Kidney (tissue), 14 donors: Measurements from ENCODE around the gene ANP32A. TPM values are rescaled to one million over a fixed set of nuclear protein-coding genes. Genes with fewer than 3 reads are reported as not detected.

Experiments
- DNase-seq, 5 donors: peaks; one replicate each; pipeline ENCODE4 v3.0.0-alpha.2; 2013 to 2020
- FAIRE-seq: peaks from 2 replicates; lab custom pipeline; 2012; peaks lifted over from hg19 to GRCh38; lab: Jason Lieb, UNC
- H3K27ac ChIP-seq, 2 donors: one replicate each; pipeline ENCODE4 v1.7.0; 2013; ENCODE audit warnings: low read depth in 2 of 2, low read length in 2 of 2, inconsistent platforms in 1 of 2
- H3K27me3 ChIP-seq: one replicate; pipeline ENCODE4 v1.7.1; 2013; ENCODE audit warnings: low read length, inconsistent platforms; ENCODE audit not compliant: control insufficient read depth, insufficient read depth
- H3K36me3 ChIP-seq, 3 donors: one replicate each; pipeline versions ENCODE4 v1.7.0 to v1.7.1; 2013; ENCODE audit warnings: low read length in 3 of 3, control low read depth in 1 of 3, inconsistent platforms in 1 of 3; ENCODE audit not compliant: insufficient read depth in 3 of 3, control insufficient read depth in 2 of 3
- H3K4me1 ChIP-seq, 3 donors: one replicate each; pipeline versions ENCODE4 v1.7.0 to v1.7.1; 2013; ENCODE audit warnings: low read length in 3 of 3, inconsistent platforms in 1 of 3, low read depth in 1 of 3; ENCODE audit not compliant: control insufficient read depth in 2 of 3, insufficient read depth in 2 of 3
- H3K4me3 ChIP-seq, 3 donors: one replicate each; pipeline versions ENCODE4 v1.7.0 to v1.8.1; 2013; ENCODE audit warnings: low read length in 3 of 3, control low read depth in 1 of 3, inconsistent platforms in 1 of 3
- H3K9ac ChIP-seq, 3 donors: one replicate each; pipeline versions ENCODE4 v1.7.0 to v1.7.1; 2013; ENCODE audit warnings: low read length in 3 of 3, control low read depth in 1 of 3, inconsistent platforms in 1 of 3
- H3K9me3 ChIP-seq, 3 donors: one replicate each; pipeline versions ENCODE4 v1.7.0 to v1.7.1; 2013; ENCODE audit warnings: low read length in 3 of 3, control low read depth in 1 of 3, inconsistent platforms in 1 of 3; ENCODE audit not compliant: control insufficient read depth in 2 of 3, insufficient read depth in 1 of 3
- CTCF ChIP-seq: IDR thresholded peaks from 3 replicates; pipeline ENCODE4 v1.5.1; 2012; ENCODE audit warnings: mild to moderate bottlenecking, moderate library complexity, borderline replicate concordance; ENCODE audit not compliant: insufficient read depth; ENCODE audit errors: extremely low read depth
- intact Hi-C: fragments of 100-400 bp; cut with DNase I; formaldehyde crosslinking; loops from one replicate; pipeline ENCODE4 v1.11.1; 2022
- polyA plus RNA-seq: library from polyadenylated mRNA; stranded (reverse); fragments of 350-450 nt; fragmentation: Illumina TruSeq; extraction: RNeasy Lipid Tissue Mini Kit (QIAGEN cat#74804); gene quantifications from one replicate; pipeline ENCODE4 v1.2.3, GENCODE V29; 2014; ENCODE audit warnings: low read depth, low replicate concordance; ENCODE audit not compliant: insufficient read depth
- total RNA-seq: library from RNA; stranded (reverse); fragmentation: NEBNext Ultra II Directional; extraction: Animal tissue kit (Norgen Biotek cat#: 25700); gene quantifications from one replicate; pipeline ENCODE4 v1.2.1, GENCODE V29; 2021
- donor health status: control.
- donor health status: control.
- donor health status: control.
- donor health status: control.
- donor health status: control.
- donor health status: DM: yes; HTN: yes; CAD: no.
- donor health status: Normal renal cell carcinoma (clear cell type).

The ANP32A gene
- total and polyA plus RNA-seq, 2 donors from 2014 or later: 113 to 148 TPM

DNA sequence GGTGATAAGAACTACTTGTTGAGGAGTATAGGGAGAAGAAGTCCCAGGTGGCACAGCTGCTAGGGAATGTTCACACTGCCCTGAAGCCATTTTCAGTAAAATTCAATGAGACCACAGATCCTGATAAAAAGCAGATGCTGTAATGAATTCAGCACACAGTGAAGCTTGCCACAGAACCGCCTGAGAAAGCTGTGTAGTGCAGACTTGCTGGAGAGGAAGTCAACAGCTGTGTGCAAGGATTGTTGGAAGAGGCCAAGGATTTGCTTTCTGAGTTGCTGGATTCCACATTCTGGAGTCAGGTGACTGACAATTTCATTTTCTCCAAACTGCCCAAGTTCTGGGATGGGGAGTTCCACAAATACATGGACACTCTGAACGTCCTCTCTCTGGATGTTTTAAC is 70.9 kb downstream of the ANP32A start:
- no peak overlapping the region for H3K27ac ChIP-seq
- H3K9me3 ChIP-seq: no peaks in the 10 kb centered on the region
- intact Hi-C loops: no loop called here
- FAIRE-seq (no peak), DNase-seq (peak in 1 of 5 donors; percentile 44)
- no peak for TF ChIP-seq CTCF
- H3K4me3 ChIP-seq: no peak overlapping the region
- no peaks in the 10 kb centered on the region for H3K36me3 ChIP-seq
- no peak overlapping the region for H3K9ac ChIP-seq
- no peaks in the 10 kb centered on the region for H3K27me3 ChIP-seq
- H3K4me1 ChIP-seq: no peaks in the 10 kb centered on the region

GRCh38 chr15:68749365-68749764 is 71.3 kb downstream of the ANP32A start:
- intact Hi-C loops: no loop called here
- no peak for DNase-seq
- no peaks in the 10 kb centered on the region for H3K27me3 ChIP-seq
- no peak overlapping the region for H3K27ac ChIP-seq
- no peak overlapping the region for H3K4me3 ChIP-seq
- TF ChIP-seq CTCF: no peak
- FAIRE-seq: no peak
- no peaks in the 10 kb centered on the region for H3K9me3 ChIP-seq
- H3K9ac ChIP-seq: no peak overlapping the region
- H3K36me3 ChIP-seq: no peaks in the 10 kb centered on the region
- no peaks in the 10 kb centered on the region for H3K4me1 ChIP-seq

- FAIRE-seq (no peak), DNase-seq (no peak)
- Histone ChIP-seq H3K36me3 (no peaks in the 10 kb centered on the region), H3K9ac (no peak overlapping the region), H3K27ac (no peak overlapping the region), H3K9me3 (no peaks in the 10 kb centered on the region), H3K4me1 (no peaks in the 10 kb centered on the region), H3K4me3 (no peak overlapping the region), H3K27me3 (no peaks in the 10 kb centered on the region)
- intact Hi-C loops: no loop called here
- TF ChIP-seq CTCF: no peak
These were observed 77.4 kb downstream of the ANP32A start for GRCh38 chr15:68743256-68743655.
